ENCODE measurements around the gene CDKN2C.

DNA sequence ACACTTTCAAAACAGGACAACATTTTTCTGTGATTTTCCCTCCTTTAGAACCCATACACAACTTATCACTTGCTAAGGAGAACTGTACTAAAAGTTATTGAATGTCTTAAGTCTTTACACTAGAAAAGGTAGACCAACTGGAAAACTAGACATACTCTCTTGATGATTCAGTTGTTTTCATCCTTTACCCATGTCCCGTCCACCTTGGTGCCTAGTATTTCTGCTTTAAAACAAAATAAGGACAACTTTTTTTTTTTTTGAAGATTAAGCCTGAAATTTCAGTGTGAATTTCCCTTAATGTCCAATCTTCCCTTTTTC lies 4.5 kb downstream of the CDKN2C start:
- TF ChIP-seq, protein P1, sequence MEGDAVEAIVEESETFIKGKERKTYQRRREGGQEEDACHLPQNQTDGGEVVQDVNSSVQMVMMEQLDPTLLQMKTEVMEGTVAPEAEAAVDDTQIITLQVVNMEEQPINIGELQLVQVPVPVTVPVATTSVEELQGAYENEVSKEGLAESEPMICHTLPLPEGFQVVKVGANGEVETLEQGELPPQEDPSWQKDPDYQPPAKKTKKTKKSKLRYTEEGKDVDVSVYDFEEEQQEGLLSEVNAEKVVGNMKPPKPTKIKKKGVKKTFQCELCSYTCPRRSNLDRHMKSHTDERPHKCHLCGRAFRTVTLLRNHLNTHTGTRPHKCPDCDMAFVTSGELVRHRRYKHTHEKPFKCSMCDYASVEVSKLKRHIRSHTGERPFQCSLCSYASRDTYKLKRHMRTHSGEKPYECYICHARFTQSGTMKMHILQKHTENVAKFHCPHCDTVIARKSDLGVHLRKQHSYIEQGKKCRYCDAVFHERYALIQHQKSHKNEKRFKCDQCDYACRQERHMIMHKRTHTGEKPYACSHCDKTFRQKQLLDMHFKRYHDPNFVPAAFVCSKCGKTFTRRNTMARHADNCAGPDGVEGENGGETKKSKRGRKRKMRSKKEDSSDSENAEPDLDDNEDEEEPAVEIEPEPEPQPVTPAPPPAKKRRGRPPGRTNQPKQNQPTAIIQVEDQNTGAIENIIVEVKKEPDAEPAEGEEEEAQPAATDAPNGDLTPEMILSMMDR (IDR thresholded peaks at IDR 0.05) = no peak
- TF ChIP-seq POLR2A (IDR thresholded peaks at IDR 0.05) = no peak

Measured in adrenal gland (tissue), 5 donors.